ENCODE results near the gene AANAT. TPM values are rescaled to one million over a fixed set of nuclear protein-coding genes. Genes with fewer than 3 reads are reported as not detected.

AANAT gene
- polyA plus RNA-seq, 2 of the 4 experiments (the other 2 are of a cell fraction) = 0.08 TPM; not detected in 1

DNA sequence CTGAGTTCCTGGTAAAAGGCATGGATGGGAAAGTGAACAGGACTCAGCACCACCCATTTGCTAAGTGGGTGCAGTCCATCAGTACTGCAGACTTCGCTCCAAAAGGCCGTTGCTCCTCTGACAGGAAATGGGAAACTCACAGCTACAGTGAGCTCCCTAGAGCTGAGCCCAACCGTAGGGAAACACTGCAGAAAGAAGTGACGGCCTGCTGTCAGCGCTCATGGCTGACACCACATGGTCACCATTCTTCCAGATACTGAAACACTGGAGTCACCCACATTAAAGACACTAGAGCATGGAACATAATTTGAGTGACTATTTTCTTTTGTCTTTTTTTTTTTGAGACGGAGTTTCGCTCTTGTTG lies 46.4 kb upstream of the AANAT start:
- POLR2A ChIA-PET = no interaction called here
- Histone ChIP-seq H3K9me3 (no peaks in the 10 kb centered on the region), H3K4me1 (no peaks in the 10 kb centered on the region), H3K27ac (no peak overlapping the region), H3K4me2 (no peak overlapping the region), H3K4me3 (no peak overlapping the region)
- CTCF ChIA-PET = interaction anchor here (29.5 to 42.5 kb wide), 2 partner anchors 27 to 30 kb away, joined by 1094 to 1107 read pairs; partner anchors contain the start of genes AANAT, SPHK1 and UBE2O
- FAIRE-seq (no peak), ATAC-seq (no peak), DNase-seq (ENCODE audit: low read depth in 1 of 2, low spot score in 1 of 2) (no peak)
- WGBS (ENCODE audit: missing lambda C conversion rate) = 92% methylated on average over 7 of the region's 7 CpGs
- no peak for TF ChIP-seq CTCF (IDR thresholded peaks at IDR 0.05)
- no peak for TF ChIP-seq PHF8 (IDR thresholded peaks at IDR 0.05; ENCODE audit: borderline replicate concordance, low read depth)
- no peak for TF ChIP-seq RNF2 (IDR thresholded peaks at IDR 0.05; ENCODE audit: borderline replicate concordance, low read depth)
- no peak for TF ChIP-seq SREBF2 (IDR thresholded peaks at IDR 0.05)
- no peak for TF ChIP-seq TFCP2L1 (CRISPR knock-in tag; IDR thresholded peaks at IDR 0.05)
- TF ChIP-seq CEBPB (IDR thresholded peaks at IDR 0.05) = no peak
- TF ChIP-seq, protein P1, sequence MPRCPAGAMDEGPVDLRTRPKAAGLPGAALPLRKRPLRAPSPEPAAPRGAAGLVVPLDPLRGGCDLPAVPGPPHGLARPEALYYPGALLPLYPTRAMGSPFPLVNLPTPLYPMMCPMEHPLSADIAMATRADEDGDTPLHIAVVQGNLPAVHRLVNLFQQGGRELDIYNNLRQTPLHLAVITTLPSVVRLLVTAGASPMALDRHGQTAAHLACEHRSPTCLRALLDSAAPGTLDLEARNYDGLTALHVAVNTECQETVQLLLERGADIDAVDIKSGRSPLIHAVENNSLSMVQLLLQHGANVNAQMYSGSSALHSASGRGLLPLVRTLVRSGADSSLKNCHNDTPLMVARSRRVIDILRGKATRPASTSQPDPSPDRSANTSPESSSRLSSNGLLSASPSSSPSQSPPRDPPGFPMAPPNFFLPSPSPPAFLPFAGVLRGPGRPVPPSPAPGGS (IDR thresholded peaks at IDR 0.05) = no peak
- TF ChIP-seq E2F6 (IDR thresholded peaks at IDR 0.05; ENCODE audit: borderline replicate concordance, low read depth) = no peak
- no peak for TF ChIP-seq FOSB (CRISPR knock-in tag; IDR thresholded peaks at IDR 0.05)
- TF ChIP-seq NFE2L2 (conservative IDR thresholded peaks at IDR 0.05; ENCODE audit: low read length) = no peak
- TF ChIP-seq ZFP36 (IDR thresholded peaks at IDR 0.05; ENCODE audit: borderline replicate concordance, partially characterized antibody) = no peak
- no peak for TF ChIP-seq ELK1 (IDR thresholded peaks at IDR 0.05; ENCODE audit: low read depth, low read length)
- no peak for TF ChIP-seq NPAS2 (CRISPR knock-in tag; IDR thresholded peaks at IDR 0.05; ENCODE audit: borderline replicate concordance)
- TF ChIP-seq RARB (CRISPR knock-in tag; IDR thresholded peaks at IDR 0.05) = no peak
- TF ChIP-seq CBX8 (IDR thresholded peaks at IDR 0.05) = no peak
- no peak for TF ChIP-seq REST (IDR thresholded peaks at IDR 0.05)
- TF ChIP-seq, protein P2, sequence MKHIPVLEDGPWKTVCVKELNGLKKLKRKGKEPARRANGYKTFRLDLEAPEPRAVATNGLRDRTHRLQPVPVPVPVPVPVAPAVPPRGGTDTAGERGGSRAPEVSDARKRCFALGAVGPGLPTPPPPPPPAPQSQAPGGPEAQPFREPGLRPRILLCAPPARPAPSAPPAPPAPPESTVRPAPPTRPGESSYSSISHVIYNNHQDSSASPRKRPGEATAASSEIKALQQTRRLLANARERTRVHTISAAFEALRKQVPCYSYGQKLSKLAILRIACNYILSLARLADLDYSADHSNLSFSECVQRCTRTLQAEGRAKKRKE (CRISPR knock-in tag; IDR thresholded peaks at IDR 0.05; ENCODE audit: low read depth) = no peak
